GM21528 (cell line): ENCODE data around the gene THAP4.

ENCODE experiments used
- ATAC-seq: cut with Tn5 transposase; IDR thresholded peaks from one replicate; pipeline ENCODE4 v1.9.1; 2021; ENCODE audit warnings: mild to moderate bottlenecking, moderate library complexity; ENCODE audit not compliant: unreplicated experiment, low FRiP score

THAP4 gene

DNA sequence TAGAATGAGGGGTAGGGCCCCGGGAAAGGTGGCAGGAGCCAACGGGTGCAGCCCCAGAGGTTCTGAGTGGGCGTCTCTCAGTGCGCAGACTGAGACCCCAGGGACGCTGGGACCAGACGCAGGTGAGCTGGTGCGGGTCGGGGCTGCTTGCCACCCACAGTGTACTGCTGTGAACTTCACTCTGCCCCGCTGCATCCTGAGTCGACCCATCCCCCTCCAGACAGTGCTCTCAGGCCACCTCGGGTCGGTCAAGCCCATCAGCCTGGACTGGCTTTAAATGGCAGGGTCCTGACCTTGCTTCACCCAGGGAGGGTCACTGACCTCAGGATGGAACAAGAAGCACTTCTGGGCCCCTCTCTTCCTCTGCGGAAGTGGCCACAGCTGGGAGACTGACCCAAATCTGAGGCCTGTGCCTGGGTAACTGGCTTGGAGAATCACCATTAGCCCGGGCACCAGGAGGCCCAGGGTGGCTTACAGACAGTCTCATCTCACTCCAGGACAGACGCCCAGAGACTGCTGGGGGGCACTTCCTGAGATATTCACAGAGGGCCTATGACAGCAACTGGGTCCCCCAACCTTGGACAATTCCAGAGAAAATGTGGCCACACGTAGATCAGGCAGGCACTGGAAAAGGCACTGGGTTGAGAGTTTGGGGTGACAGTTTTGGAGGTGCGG lies 102.1 kb downstream of the THAP4 start:
- ATAC-seq = no peak
